ENCODE data around the gene SETD2. TPM values are rescaled to one million over a fixed set of nuclear protein-coding genes. Genes with fewer than 3 reads are reported as not detected.

SETD2 gene, protein sequence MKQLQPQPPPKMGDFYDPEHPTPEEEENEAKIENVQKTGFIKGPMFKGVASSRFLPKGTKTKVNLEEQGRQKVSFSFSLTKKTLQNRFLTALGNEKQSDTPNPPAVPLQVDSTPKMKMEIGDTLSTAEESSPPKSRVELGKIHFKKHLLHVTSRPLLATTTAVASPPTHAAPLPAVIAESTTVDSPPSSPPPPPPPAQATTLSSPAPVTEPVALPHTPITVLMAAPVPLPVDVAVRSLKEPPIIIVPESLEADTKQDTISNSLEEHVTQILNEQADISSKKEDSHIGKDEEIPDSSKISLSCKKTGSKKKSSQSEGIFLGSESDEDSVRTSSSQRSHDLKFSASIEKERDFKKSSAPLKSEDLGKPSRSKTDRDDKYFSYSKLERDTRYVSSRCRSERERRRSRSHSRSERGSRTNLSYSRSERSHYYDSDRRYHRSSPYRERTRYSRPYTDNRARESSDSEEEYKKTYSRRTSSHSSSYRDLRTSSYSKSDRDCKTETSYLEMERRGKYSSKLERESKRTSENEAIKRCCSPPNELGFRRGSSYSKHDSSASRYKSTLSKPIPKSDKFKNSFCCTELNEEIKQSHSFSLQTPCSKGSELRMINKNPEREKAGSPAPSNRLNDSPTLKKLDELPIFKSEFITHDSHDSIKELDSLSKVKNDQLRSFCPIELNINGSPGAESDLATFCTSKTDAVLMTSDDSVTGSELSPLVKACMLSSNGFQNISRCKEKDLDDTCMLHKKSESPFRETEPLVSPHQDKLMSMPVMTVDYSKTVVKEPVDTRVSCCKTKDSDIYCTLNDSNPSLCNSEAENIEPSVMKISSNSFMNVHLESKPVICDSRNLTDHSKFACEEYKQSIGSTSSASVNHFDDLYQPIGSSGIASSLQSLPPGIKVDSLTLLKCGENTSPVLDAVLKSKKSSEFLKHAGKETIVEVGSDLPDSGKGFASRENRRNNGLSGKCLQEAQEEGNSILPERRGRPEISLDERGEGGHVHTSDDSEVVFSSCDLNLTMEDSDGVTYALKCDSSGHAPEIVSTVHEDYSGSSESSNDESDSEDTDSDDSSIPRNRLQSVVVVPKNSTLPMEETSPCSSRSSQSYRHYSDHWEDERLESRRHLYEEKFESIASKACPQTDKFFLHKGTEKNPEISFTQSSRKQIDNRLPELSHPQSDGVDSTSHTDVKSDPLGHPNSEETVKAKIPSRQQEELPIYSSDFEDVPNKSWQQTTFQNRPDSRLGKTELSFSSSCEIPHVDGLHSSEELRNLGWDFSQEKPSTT (N-terminal part only)
- 10.9 and 13.8 TPM in 2 replicates for total RNA-seq

DNA sequence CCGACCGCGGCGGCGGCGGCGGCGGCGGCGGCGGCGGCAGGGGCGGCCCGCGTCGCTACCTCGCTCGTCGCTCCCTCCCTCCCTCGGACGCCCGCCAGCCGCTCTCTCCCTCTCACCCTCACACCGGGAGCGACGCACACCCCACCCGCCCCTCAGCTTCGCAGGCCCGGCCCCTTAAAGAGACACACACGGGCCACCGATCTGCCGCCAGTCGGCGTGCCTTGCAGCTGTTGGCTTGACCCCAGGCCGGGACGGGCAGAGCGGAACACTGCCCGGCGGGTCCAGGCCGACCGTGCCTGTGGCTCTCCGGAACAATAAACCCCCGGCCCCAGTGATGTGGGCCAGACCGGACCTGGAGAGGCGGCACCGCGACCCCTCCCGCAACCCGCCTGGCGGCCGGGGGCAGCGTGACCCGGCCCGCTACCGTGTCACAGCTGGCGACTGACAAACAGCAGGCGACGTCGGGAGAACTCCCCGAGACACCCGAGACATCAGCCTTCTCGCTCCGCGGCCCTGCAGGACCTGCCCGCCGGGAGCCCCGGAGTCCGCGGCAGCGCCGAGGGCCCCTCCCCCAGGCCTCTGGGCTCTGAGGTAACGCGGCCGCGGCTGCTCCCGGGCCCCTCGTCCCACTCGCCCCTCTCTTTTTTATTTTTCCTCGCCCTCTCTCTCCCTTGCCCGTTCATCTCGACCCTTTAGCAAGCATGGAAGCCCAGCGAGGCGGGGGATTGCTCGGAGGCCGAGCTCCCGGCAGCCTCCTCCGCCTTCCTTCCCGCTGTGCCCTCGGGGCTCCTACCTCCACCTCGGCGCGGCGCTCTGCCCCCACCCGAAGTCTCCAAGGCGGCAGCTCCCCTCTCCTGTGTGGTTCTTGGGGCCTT lies at the start of gene SETD2:
TSS of gene SETD2 (minus strand) at position 107 of the 875 bp plus-strand sequence. CDS start 189 bp downstream, outside the sequence.

DNA sequence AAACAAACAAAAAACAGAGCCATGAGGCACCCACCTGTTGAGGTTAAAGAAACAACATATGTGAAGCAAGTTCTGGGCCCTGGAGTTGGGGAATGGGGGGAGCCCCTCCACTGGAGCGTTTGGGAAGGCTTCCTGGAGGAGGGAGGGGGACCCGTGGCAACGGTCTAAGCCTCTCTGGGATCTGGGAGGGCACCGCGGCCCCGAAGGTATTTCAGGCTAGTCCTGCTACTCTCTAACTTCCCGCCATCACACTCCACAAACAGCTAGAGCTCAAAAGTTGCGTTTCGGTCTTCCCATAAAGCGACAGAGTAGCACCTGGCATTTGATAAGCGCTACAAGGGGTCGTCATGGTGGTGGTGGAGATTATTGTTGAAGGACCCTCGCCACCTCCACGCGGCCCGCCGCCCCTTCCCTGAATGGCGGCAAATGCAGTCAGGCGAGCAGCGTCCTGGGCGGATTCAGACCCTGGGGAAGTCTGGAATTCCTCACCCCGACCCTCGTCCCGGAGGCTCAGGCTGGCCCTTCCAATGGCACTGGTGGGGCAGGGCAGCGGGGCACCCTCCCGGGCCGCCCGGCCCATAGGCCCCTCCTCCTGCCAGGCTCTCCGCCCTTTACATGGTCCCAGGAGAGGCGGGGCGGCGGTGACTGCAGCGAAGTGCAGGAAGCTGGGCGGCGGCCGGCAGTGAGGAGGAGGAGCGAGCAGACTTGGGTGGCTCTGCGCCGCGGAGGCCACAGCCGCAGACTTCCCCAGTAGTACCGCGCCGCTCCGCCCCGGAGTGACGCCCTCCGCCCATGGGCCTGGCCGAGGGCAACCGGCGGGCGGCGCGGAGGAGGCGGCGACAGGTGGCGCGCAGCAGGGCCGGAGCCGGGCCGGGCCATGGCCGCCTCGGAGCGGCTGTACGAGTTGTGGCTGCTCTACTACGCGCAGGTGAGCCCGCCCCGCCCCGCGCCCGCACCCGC lies 184.6 kb downstream of the SETD2 start, which contains the start of gene NBEAL2:
TSS of gene NBEAL2 (plus strand) at position 682 of the 960 bp plus-strand sequence. CDS start at position 878, 196 bp downstream.

GRCh38 chr3:46976326-46977190 lies 187.4 kb downstream of the SETD2 start, which contains the start of gene CCDC12:
Gene CCDC12 (minus strand): TSS chr3:46976745. CDS start chr3:46976732, 13 bp downstream.

Other genes starting within 250 kb of the SETD2 start
- 24.7 and 35.8 TPM in 2 replicates for gene CCDC12, start 187.4 kb downstream of the SETD2 start, total RNA-seq
- 6.4 TPM in 2 replicates for gene NBEAL2, start 184.4 kb downstream of the SETD2 start, total RNA-seq
- gene KIF9, start 118.7 kb upstream of the SETD2 start, total RNA-seq = 4.2 and 7.3 TPM in 2 replicates
- 14.0 and 14.8 TPM in 2 replicates for gene KLHL18, start 118.8 kb upstream of the SETD2 start, total RNA-seq
- gene PTPN23, start 216.9 kb upstream of the SETD2 start, total RNA-seq = 14.6 and 15.0 TPM in 2 replicates

All from bronchus fibroblast of lung (primary cell).